A673 (cell line): ENCODE data around the gene ZDHHC19. TPM values are rescaled to one million over a fixed set of nuclear protein-coding genes. Genes with fewer than 3 reads are reported as not detected.

Experiments
- BruUV-seq: library from RNA; stranded (reverse); fragments of 400-500 nt; replicated peaks from 2 replicates; lab custom pipeline; 2021; lab: Mats Ljungman, UMichigan
- CTCF ChIA-PET: fragments of 300-600 bp; sonication (Branson Sonifier 250); formaldehyde crosslinking; loops from one replicate; lab custom pipeline; 2022; ENCODE audit warnings: antibody characterized with exemption; lab: Charles Lee
- POLR2A ChIA-PET: fragments of 300-600 bp; sonication (Branson Sonifier 250); formaldehyde crosslinking; loops from one replicate; lab custom pipeline; 2022; ENCODE audit warnings: antibody characterized with exemption; ENCODE audit not compliant: low non-redundant PET; lab: Charles Lee
- DNase-seq: peaks from one replicate; pipeline ENCODE4 v3.0.0-alpha.2; 2015; ENCODE audit warnings: low spot score
- H3K27ac ChIP-seq: fragments of 200-600 bp; sonication (generic); 2 replicates; pipeline ENCODE4 v1.5.1; 2016; ENCODE audit warnings: mixed run types, low read depth, mild to moderate bottlenecking, mixed read lengths, antibody characterized with exemption, low read length; ENCODE audit not compliant: poor library complexity, severe bottlenecking
- H3K27me3 ChIP-seq: fragments of 200-600 bp; sonication (generic); replicated peaks from 2 replicates; pipeline ENCODE4 v1.6.1; 2017; ENCODE audit warnings: mixed run types, low read depth, mild to moderate bottlenecking, mixed read lengths, antibody characterized with exemption, low read length; ENCODE audit not compliant: insufficient read depth, poor library complexity
- H3K36me3 ChIP-seq: fragments of 200-600 bp; sonication (generic); 2 replicates; pipeline ENCODE4 v1.6.1; 2016; ENCODE audit warnings: mixed run types, mild to moderate bottlenecking, mixed read lengths, antibody characterized with exemption, low read length; ENCODE audit not compliant: insufficient read depth, poor library complexity, severe bottlenecking
- H3K4me1 ChIP-seq: fragments of 200-600 bp; sonication (generic); 2 replicates; pipeline ENCODE4 v1.6.1; 2017; ENCODE audit warnings: mixed run types, mild to moderate bottlenecking, mixed read lengths, antibody characterized with exemption, low read length; ENCODE audit not compliant: insufficient read depth, poor library complexity, severe bottlenecking
- H3K4me3 ChIP-seq: fragments of 200-600 bp; sonication (generic); 2 replicates; pipeline ENCODE4 v1.5.1; 2016; ENCODE audit warnings: low read depth, mixed run types, mild to moderate bottlenecking, mixed read lengths, low read length; ENCODE audit not compliant: poor library complexity, severe bottlenecking
- H3K9me3 ChIP-seq: fragments of 200-600 bp; sonication (generic); 2 replicates; pipeline ENCODE4 v1.6.1; 2016; ENCODE audit warnings: mixed run types, low read depth, mild to moderate bottlenecking, mixed read lengths, antibody characterized with exemption, low read length; ENCODE audit not compliant: poor library complexity, severe bottlenecking
- CTCF ChIP-seq: fragments of 300-800, 200-600 bp; sonication (generic); conservative IDR thresholded peaks from 2 replicates; pipeline ENCODE4 v1.5.1; 2017; ENCODE audit warnings: low read depth, mild to moderate bottlenecking, antibody characterized with exemption, low read length, moderate library complexity, mixed read lengths
- EZH2 ChIP-seq: fragments of 200-600 bp; sonication (generic); IDR thresholded peaks from 2 replicates; pipeline ENCODE4 v1.6.1; 2017; ENCODE audit warnings: borderline replicate concordance, low read depth, mild to moderate bottlenecking, mixed read lengths, antibody characterized with exemption, low read length; ENCODE audit not compliant: poor library complexity, severe bottlenecking
- intact Hi-C: fragments of 100-400 bp; cut with micrococcal nuclease; formaldehyde crosslinking; loops from one replicate; pipeline ENCODE4 v1.10.0; 2022; ENCODE audit not compliant: unreplicated experiment
- total RNA-seq: library from RNA; stranded (reverse); gene quantifications from 2 replicates; pipeline ENCODE4 v1.2.3, GENCODE V29; 2021

The ZDHHC19 gene
- total RNA-seq, 1 experiment from 2014 or later: not detected

DNA sequence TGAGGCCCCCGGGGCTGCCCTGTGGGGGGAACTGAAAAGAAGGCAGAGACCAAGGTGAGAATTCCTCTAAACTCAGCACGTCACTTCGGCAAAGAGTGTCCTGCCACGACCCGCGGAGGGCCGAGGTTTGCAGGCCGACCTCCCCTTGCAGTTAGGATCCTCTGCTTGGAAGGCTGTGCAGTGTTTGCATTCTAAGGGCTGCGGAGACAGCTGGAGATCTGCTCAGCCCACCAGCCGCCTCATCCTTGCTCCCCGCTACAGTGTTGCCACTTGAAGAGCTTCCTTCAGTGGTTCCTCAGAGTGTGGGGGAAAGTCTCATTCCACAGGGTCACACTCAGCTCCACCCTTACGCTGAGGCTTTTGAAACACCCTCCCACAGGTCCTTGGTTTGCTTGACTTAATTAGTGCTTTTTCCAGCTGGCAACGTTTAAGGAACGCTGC lies 15.9 kb upstream of the ZDHHC19 start:
- TF ChIP-seq CTCF: no peak
- TF ChIP-seq EZH2: no peak
- no peaks in the 10 kb centered on the region for H3K4me1 ChIP-seq
- CTCF ChIA-PET: interaction anchor here (0.5 kb wide), 1 partner anchor 151 kb away, joined by 4 read pairs; no protein-coding TSS in a partner anchor
- H3K9me3 ChIP-seq: no peaks in the 10 kb centered on the region
- H3K4me3 ChIP-seq: no peak overlapping the region
- no peaks in the 10 kb centered on the region for H3K27me3 ChIP-seq
- intact Hi-C loops: no loop called here
- POLR2A ChIA-PET: no interaction called here
- no peaks in the 10 kb centered on the region for H3K36me3 ChIP-seq
- H3K27ac ChIP-seq: no peak overlapping the region
- DNase-seq: no peak
- BruUV-seq: no TSS peak

DNA sequence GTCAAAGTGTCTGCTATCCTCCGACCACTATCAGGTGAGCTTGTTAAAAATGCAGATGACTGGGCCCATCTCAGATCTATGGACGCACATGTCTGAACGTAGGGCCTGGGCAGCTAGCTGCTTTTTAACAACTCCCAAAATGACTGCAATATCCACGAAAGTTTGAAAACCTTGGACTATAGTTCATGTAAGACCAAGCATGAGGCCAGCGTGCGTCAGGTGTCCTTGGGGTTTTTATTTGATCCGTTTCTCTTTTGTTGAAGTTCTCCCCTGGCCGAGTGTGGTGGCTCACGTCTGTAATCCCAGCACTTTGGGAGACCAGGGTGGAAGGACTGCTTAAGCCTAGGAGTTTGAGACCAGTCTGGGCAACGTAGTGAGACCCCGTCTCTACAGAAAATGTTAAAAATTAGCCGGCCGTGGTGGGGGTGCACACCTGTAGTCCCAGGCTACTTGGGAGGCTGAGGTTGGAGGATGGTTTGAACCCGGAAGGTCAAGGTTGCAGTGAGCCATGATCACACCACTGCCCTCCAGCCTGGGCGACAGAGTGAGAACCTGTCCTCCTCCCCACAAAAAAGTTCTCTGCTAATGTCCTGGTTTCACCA lies 14.7 kb upstream of the ZDHHC19 start:
- CTCF ChIA-PET: no interaction called here
- no peaks in the 10 kb centered on the region for H3K36me3 ChIP-seq
- POLR2A ChIA-PET: no interaction called here
- no peak overlapping the region for H3K4me3 ChIP-seq
- no TSS peak for BruUV-seq
- H3K9me3 ChIP-seq: no peaks in the 10 kb centered on the region
- DNase-seq: no peak
- no peaks in the 10 kb centered on the region for H3K4me1 ChIP-seq
- H3K27me3 ChIP-seq: no peaks in the 10 kb centered on the region
- H3K27ac ChIP-seq: no peak overlapping the region
- intact Hi-C loops: no loop called here
- TF ChIP-seq CTCF (no peak), EZH2 (no peak)

- Histone ChIP-seq H3K27me3 (no peaks in the 10 kb centered on the region), H3K4me3 (no peak overlapping the region), H3K9me3 (no peaks in the 10 kb centered on the region), H3K4me1 (no peaks in the 10 kb centered on the region), H3K36me3 (no peaks in the 10 kb centered on the region), H3K27ac (no peak overlapping the region)
- BruUV-seq: no TSS peak
- intact Hi-C loops: no loop called here
- ChIA-PET POLR2A (no interaction called here), CTCF (no interaction called here)
- no peak for TF ChIP-seq EZH2
- no peak for TF ChIP-seq CTCF
- no peak for DNase-seq
These were observed 13.9 kb upstream of the ZDHHC19 start for GRCh38 chr3:196225086-196225485.
